ENCODE data around the gene PIGL.

The PIGL gene

DNA sequence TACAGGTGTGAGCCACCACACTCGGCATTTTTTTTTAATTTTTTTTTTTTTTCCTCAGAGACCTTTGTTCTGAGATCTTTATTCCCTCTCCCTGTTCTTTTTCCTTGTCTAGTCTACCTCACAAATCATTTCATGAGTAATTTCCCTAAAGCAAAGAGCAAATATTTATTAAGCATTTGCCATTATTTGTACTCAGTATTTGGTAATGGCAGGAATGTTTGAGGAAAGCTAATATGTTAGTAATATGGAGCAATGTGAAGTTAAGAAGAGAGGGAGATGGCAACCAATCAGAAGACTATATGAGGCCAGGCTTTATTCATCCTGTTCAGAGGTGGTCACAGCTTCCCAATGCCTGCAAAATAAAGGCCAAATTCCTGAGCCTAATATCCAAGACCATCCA is 122.9 kb downstream of the PIGL start:
- no peaks in the 10 kb centered on the region for H3K9me3 ChIP-seq (ENCODE audit: control insufficient read depth in 1 of 2, low read length in 2 of 2)
- H3K4me1 ChIP-seq (ENCODE audit: control insufficient read depth in 1 of 2, insufficient read depth in 2 of 2, low read length in 2 of 2) = no peaks in the 10 kb centered on the region
- H3K27me3 ChIP-seq (ENCODE audit: low read depth, low read length) = no peaks in the 10 kb centered on the region
- H3K27ac ChIP-seq (ENCODE audit: low read length) = no peak overlapping the region
- peaks cover 4 to 18% of the 10 kb centered on the region in 2 donors for H3K36me3 ChIP-seq (ENCODE audit: control insufficient read depth in 1 of 2, insufficient read depth in 2 of 2, low read length in 2 of 2)
- no peak overlapping the region for H3K4me3 ChIP-seq (ENCODE audit: low read depth in 1 of 2, low read length in 2 of 2)

DNA sequence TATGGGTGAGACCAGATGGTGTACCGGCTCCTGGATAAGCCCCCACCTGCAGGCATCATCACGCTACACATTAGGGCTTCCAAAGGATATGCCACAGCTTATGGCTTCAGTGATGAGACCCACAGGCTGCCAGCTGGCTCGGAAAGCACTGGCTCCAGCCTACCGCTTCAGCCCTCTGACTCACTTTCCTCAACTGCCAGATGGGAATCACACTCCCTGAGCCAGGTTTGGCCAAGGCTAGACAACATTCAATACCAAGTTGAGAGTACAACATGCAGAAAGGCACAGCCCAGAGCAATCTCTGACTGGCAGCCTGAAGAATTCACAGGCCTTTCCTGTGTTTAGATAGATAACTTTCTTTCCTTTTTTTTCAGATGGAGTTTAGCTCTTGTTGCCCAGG is 126.0 kb downstream of the PIGL start:
- H3K27ac ChIP-seq (ENCODE audit: low read length) = no peak overlapping the region
- H3K4me1 ChIP-seq (ENCODE audit: control insufficient read depth in 1 of 2, insufficient read depth in 2 of 2, low read length in 2 of 2) = no peaks in the 10 kb centered on the region
- H3K36me3 ChIP-seq (ENCODE audit: control insufficient read depth in 1 of 2, insufficient read depth in 2 of 2, low read length in 2 of 2) = peaks cover 4 to 21% of the 10 kb centered on the region in 2 donors
- no peaks in the 10 kb centered on the region for H3K27me3 ChIP-seq (ENCODE audit: low read depth, low read length)
- no peaks in the 10 kb centered on the region for H3K9me3 ChIP-seq (ENCODE audit: control insufficient read depth in 1 of 2, low read length in 2 of 2)
- no peak overlapping the region for H3K4me3 ChIP-seq (ENCODE audit: low read depth in 1 of 2, low read length in 2 of 2)

DNA sequence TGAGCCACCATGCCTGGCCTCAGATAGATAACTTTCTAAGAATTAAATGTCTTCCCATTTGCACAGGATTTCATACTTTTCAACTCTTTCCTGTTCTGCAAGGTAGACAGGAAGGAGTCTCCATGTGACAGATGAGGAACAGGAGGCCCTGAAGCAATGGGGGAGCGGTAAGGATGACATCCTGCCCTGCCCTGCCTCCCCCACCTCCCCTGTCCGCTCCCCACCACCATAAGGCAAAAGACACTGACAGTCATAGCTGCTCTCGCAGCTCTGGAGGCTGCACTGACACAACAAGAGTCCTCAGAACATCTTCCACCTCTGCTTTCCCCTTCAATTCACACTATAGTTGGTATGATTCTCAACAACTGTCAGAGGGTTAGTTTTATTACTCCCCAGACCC is 126.6 kb downstream of the PIGL start:
- peaks cover 4 to 24% of the 10 kb centered on the region in 2 donors for H3K36me3 ChIP-seq (ENCODE audit: control insufficient read depth in 1 of 2, insufficient read depth in 2 of 2, low read length in 2 of 2)
- no peaks in the 10 kb centered on the region for H3K27me3 ChIP-seq (ENCODE audit: low read depth, low read length)
- H3K4me3 ChIP-seq (ENCODE audit: low read depth in 1 of 2, low read length in 2 of 2) = no peak overlapping the region
- no peaks in the 10 kb centered on the region for H3K4me1 ChIP-seq (ENCODE audit: control insufficient read depth in 1 of 2, insufficient read depth in 2 of 2, low read length in 2 of 2)
- H3K9me3 ChIP-seq (ENCODE audit: control insufficient read depth in 1 of 2, low read length in 2 of 2) = no peaks in the 10 kb centered on the region
- no peak overlapping the region for H3K27ac ChIP-seq (ENCODE audit: low read length)

DNA sequence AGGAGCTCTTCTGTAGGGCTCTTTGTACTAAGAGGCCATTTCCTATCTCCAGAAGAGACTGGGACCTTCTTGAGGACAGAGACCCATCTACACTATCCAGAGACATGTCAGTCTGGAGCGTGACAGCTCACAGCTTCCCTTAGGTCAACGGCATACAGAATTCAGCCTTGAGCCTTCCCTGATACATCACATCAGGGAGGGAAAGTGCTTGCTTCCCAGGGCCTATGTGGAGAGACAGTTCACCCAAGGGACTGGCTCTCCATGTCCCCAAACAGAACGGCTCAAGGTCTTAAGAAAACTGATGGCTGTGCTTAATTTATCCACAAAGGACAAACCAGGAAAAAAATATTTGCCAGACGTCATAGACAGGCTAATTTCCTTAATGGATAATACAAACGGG is 128.6 kb downstream of the PIGL start:
- H3K36me3 ChIP-seq (ENCODE audit: control insufficient read depth in 1 of 2, insufficient read depth in 2 of 2, low read length in 2 of 2) = peaks cover 9 to 34% of the 10 kb centered on the region in 2 donors
- no peak overlapping the region for H3K4me3 ChIP-seq (ENCODE audit: low read depth in 1 of 2, low read length in 2 of 2)
- no peaks in the 10 kb centered on the region for H3K9me3 ChIP-seq (ENCODE audit: control insufficient read depth in 1 of 2, low read length in 2 of 2)
- H3K4me1 ChIP-seq (ENCODE audit: control insufficient read depth in 1 of 2, insufficient read depth in 2 of 2, low read length in 2 of 2) = no peaks in the 10 kb centered on the region
- H3K27ac ChIP-seq (ENCODE audit: low read length) = no peak overlapping the region
- no peaks in the 10 kb centered on the region for H3K27me3 ChIP-seq (ENCODE audit: low read depth, low read length)

DNA sequence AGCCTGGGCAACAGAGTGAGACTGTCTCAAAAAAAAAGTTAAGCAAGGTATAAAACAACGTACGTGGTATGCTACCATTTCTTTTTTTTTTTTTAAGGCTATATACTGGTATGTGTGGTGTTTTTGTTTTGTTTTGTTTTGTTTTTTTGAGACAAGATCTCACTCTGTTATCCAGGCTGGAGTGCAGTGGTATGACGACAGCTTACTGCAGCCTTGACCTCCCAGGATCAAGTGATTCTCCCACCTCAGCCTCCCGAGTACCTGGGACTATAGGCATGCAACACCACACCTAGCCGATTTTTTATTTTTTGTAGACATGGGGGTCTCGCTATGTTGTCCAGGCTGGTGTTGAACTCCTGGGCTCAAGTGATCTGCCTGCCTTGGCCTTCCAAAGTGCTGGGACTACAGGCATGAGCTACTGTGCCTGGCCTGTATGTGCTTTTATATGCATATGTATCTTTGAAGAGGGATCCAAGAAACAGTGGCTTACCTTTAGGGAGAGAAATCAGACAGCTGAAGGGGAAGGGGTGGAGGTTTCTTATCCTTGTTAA is 129.8 kb downstream of the PIGL start:
- Histone ChIP-seq H3K27ac (ENCODE audit: low read length) (no peak overlapping the region), H3K4me1 (ENCODE audit: control insufficient read depth in 1 of 2, insufficient read depth in 2 of 2, low read length in 2 of 2) (no peaks in the 10 kb centered on the region), H3K9me3 (ENCODE audit: control insufficient read depth in 1 of 2, low read length in 2 of 2) (no peaks in the 10 kb centered on the region), H3K27me3 (ENCODE audit: low read depth, low read length) (no peaks in the 10 kb centered on the region), H3K4me3 (ENCODE audit: low read depth in 1 of 2, low read length in 2 of 2) (no peak overlapping the region), H3K36me3 (ENCODE audit: control insufficient read depth in 1 of 2, insufficient read depth in 2 of 2, low read length in 2 of 2) (peaks cover 9 to 34% of the 10 kb centered on the region in 2 donors)

DNA sequence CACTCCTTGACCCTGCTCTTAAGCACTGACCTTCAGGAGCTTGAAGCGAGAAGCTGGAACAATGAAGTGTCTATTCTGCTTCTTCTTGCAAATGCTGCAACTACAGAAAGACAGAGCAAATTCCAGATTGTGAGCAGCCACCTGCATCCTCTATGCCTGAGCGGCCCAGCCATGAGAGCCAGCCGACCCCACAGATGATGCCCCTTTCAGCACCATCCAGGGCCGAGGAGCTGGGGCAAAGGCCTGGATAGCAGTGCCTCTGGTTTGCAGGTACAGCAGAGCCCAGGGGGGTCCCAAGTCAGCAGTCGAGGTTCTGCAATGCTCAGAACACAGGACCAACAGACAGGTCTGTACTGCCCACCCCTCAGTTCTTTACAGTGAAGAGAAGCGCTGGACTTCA is 131.6 kb downstream of the PIGL start:
- Histone ChIP-seq H3K9me3 (ENCODE audit: control insufficient read depth in 1 of 2, low read length in 2 of 2) (no peaks in the 10 kb centered on the region), H3K36me3 (ENCODE audit: control insufficient read depth in 1 of 2, insufficient read depth in 2 of 2, low read length in 2 of 2) (peaks cover 9 to 21% of the 10 kb centered on the region in 2 donors), H3K4me3 (ENCODE audit: low read depth in 1 of 2, low read length in 2 of 2) (no peak overlapping the region), H3K27ac (ENCODE audit: low read length) (no peak overlapping the region), H3K27me3 (ENCODE audit: low read depth, low read length) (peaks cover 4% of the 10 kb centered on the region), H3K4me1 (ENCODE audit: control insufficient read depth in 1 of 2, insufficient read depth in 2 of 2, low read length in 2 of 2) (peaks cover 0 to 12% of the 10 kb centered on the region in 2 donors)

DNA sequence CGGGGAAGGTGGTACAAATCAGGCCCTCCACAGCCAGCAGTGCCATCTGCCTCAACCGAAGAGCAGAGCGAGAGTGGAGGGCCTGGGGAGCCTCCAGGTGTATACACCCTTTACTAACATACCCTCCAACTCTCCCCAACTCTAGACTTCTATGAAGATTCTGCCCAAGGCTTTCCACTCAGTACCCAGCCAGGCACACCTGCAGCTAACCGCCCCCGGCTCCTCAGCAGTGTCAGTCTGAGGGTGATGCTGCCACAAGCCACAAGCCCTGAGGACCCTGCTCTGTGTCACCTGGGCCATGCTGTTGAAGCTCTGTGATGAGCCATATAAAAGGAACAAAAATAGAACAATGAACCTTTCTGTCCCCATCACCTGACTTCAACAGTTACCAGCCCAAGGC is 132.4 kb downstream of the PIGL start:
- Histone ChIP-seq H3K36me3 (ENCODE audit: control insufficient read depth in 1 of 2, insufficient read depth in 2 of 2, low read length in 2 of 2) (peaks cover 6 to 16% of the 10 kb centered on the region in 2 donors), H3K4me1 (ENCODE audit: control insufficient read depth in 1 of 2, insufficient read depth in 2 of 2, low read length in 2 of 2) (peaks cover 0 to 15% of the 10 kb centered on the region in 2 donors), H3K9me3 (ENCODE audit: control insufficient read depth in 1 of 2, low read length in 2 of 2) (no peaks in the 10 kb centered on the region), H3K27me3 (ENCODE audit: low read depth, low read length) (peaks cover 4% of the 10 kb centered on the region), H3K27ac (ENCODE audit: low read length) (no peak overlapping the region), H3K4me3 (ENCODE audit: low read depth in 1 of 2, low read length in 2 of 2) (no peak overlapping the region)

DNA sequence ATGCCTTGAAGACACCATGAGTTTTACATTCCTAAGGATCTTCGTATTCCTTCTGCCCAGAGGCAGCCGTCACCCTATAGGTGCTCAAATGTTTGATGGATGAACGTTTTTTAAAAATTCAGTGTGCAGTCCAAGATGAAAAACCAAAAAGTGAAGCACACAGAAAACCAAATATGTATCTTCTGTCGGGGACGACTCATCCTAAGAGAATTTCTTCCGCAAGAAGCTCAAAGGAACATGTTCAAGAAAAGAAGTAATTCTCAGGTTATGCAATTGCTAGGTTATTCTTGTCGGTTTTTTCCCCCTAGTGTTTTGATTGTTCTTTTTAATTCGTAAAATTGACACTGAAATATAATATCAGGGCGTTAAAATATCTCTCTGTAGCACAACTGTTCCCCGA is 134.8 kb downstream of the PIGL start:
- Histone ChIP-seq H3K4me3 (ENCODE audit: low read depth in 1 of 2, low read length in 2 of 2) (peak overlapping the region; percentile 81 to 87), H3K4me1 (ENCODE audit: control insufficient read depth in 1 of 2, insufficient read depth in 2 of 2, low read length in 2 of 2) (peaks cover 0 to 15% of the 10 kb centered on the region in 2 donors), H3K27ac (ENCODE audit: low read length) (peak overlapping the region; percentile 25), H3K27me3 (ENCODE audit: low read depth, low read length) (peaks cover 4% of the 10 kb centered on the region), H3K9me3 (ENCODE audit: control insufficient read depth in 1 of 2, low read length in 2 of 2) (no peaks in the 10 kb centered on the region), H3K36me3 (ENCODE audit: control insufficient read depth in 1 of 2, insufficient read depth in 2 of 2, low read length in 2 of 2) (peaks cover 5 to 16% of the 10 kb centered on the region in 2 donors)

DNA sequence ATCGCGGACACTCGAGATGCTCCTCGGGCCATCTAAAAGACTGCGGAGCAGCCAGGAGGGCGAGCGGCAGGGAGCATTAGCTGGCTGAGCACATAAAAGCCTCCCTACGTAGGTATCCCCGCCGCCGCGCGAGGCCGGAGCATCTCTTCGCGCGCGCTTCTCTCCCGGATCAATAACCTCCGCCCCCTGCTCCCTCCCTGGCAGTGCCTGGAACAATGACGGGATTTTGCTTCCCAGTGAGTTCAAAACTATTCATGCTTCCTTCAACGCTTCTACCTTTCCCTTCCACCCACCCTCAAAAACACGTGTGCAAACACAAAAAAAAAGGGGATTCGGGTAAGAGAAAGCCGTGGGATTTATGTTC is 135.3 kb downstream of the PIGL start:
- H3K4me3 ChIP-seq (ENCODE audit: low read depth in 1 of 2, low read length in 2 of 2) = peak overlapping the region; percentile 81 to 87
- no peak overlapping the region for H3K27ac ChIP-seq (ENCODE audit: low read length)
- no peaks in the 10 kb centered on the region for H3K9me3 ChIP-seq (ENCODE audit: control insufficient read depth in 1 of 2, low read length in 2 of 2)
- H3K27me3 ChIP-seq (ENCODE audit: low read depth, low read length) = peaks cover 4% of the 10 kb centered on the region
- peaks cover 5 to 13% of the 10 kb centered on the region in 2 donors for H3K36me3 ChIP-seq (ENCODE audit: control insufficient read depth in 1 of 2, insufficient read depth in 2 of 2, low read length in 2 of 2)
- H3K4me1 ChIP-seq (ENCODE audit: control insufficient read depth in 1 of 2, insufficient read depth in 2 of 2, low read length in 2 of 2) = peaks cover 0 to 15% of the 10 kb centered on the region in 2 donors

DNA sequence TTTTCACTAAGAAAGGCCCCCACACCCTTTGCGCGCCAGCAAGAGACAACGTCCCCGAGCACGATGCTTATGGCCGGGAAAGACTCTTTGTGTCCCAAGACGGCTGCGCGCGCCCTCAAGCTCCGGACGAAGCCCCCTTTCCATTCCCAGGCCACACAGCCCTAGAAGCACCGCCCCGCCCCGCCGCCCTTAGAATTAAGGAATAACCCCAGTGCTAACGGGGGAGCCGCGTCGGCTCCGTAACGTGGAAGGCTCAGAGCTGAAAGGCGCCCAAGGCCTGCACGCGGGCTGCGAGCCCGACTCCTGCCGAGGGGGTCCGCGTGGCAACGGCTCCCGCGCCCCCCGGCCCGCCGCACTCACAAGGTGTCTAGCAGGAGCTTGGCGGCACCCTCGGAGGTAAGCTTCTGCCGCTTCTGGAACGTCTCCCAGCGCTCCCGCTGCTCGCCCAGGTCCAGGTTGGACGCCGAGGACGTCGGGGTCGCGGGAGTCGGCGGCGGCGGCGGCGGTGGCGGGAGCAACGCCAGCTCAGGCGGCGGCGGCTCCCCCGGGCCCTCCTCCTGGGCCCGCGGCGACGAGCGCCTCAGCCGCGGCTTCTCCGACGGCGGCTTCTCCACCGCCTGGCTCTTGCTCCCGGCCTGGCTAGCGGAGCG is 135.8 kb downstream of the PIGL start:
- peak overlapping the region; percentile 81 to 87 for H3K4me3 ChIP-seq (ENCODE audit: low read depth in 1 of 2, low read length in 2 of 2)
- H3K27me3 ChIP-seq (ENCODE audit: low read depth, low read length) = peaks cover 4% of the 10 kb centered on the region
- H3K36me3 ChIP-seq (ENCODE audit: control insufficient read depth in 1 of 2, insufficient read depth in 2 of 2, low read length in 2 of 2) = peaks cover 5 to 13% of the 10 kb centered on the region in 2 donors
- no peak overlapping the region for H3K27ac ChIP-seq (ENCODE audit: low read length)
- no peaks in the 10 kb centered on the region for H3K9me3 ChIP-seq (ENCODE audit: control insufficient read depth in 1 of 2, low read length in 2 of 2)
- H3K4me1 ChIP-seq (ENCODE audit: control insufficient read depth in 1 of 2, insufficient read depth in 2 of 2, low read length in 2 of 2) = peaks cover 0 to 15% of the 10 kb centered on the region in 2 donors

DNA sequence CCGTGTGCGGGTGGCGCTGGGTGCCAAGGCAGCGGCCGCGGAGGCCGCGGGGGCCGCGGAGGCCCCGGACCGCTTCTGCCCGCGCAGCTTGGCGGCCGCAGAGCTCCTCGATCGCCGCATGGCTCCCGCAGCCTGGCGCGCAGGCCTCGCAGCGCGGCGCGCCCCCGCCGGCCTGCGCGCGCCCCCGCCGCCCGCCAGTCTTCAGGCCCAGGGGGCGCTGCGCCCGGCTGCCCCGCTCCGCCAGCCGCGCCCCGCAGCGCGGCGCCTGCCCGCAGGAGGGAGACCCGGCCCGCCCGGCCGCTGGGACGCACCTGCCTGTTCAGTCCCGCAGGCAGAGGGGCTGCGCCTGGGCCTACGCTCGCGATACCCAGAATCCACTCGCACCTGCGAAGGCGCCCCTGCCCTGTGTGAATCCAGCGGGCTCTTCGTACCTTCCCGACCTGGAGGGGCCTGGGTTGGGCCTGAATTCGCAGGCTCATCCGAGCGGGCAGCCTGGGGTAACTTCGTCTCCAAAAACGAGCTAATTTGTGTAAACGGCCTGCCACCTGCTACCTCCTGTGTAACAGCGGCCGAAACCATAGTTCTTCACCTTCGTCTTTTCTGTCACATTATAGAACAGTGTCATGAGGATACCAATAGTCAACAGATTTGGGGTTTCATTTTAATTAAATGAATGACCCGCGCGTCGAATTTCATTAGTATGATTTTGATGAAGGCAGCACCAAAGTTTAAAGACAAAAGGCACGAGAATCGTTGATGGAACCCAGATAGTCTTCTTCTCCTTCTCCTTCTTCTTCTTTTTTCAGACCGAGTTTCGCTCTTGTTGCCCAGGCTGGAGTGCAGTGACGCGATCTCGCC is 136.5 kb downstream of the PIGL start, which contains the start of gene CENPV:
CENPV (minus strand) TSS at position 153 of the 858 bp plus-strand sequence; CDS start at position 120, 33 bp downstream.
- H3K27ac ChIP-seq (ENCODE audit: low read length) = no peak within 1 kb of the TSS
- peaks cover 5 to 10% of the 10 kb centered on the region in 2 donors for H3K36me3 ChIP-seq (ENCODE audit: control insufficient read depth in 1 of 2, insufficient read depth in 2 of 2, low read length in 2 of 2)
- H3K4me3 ChIP-seq (ENCODE audit: low read depth in 1 of 2, low read length in 2 of 2) = peak within 1 kb of the TSS; percentile 81 to 87

More for the DNA sequence above, 136.5 kb downstream of the PIGL start, which contains the start of gene CENPV:
- H3K9me3 ChIP-seq (ENCODE audit: control insufficient read depth in 1 of 2, low read length in 2 of 2) = no peaks in the 10 kb centered on the region
- H3K27me3 ChIP-seq (ENCODE audit: low read depth, low read length) = peaks cover 4% of the 10 kb centered on the region
- H3K4me1 ChIP-seq (ENCODE audit: control insufficient read depth in 1 of 2, insufficient read depth in 2 of 2, low read length in 2 of 2) = peaks cover 0 to 15% of the 10 kb centered on the region in 2 donors

All from muscle layer of duodenum (tissue), 2 donors.